ENCODE data around the gene USP6NL.
A peak's percentile ranks its signal among the peaks of the same experiment; 100 is the strongest.

Gene USP6NL

GRCh38 chr10:11548065-11548767 is 63.2 kb downstream of the USP6NL start:
- no peak for DNase-seq

- no peak for DNase-seq
These were observed 64.9 kb downstream of the USP6NL start for GRCh38 chr10:11546581-11546980.

GRCh38 chr10:11541296-11541695 is 70.2 kb downstream of the USP6NL start:
- no peak for DNase-seq

- no peak for DNase-seq
These were observed 72.1 kb downstream of the USP6NL start for GRCh38 chr10:11539191-11539868.

GRCh38 chr10:11538834-11539190 is 72.6 kb downstream of the USP6NL start:
- no peak for DNase-seq

GRCh38 chr10:11536228-11536627 is 75.2 kb downstream of the USP6NL start:
- DNase-seq = no peak

GRCh38 chr10:11535346-11535959 is 76.0 kb downstream of the USP6NL start:
- no peak for DNase-seq

- DNase-seq = no peak
These were observed 78.1 kb downstream of the USP6NL start for GRCh38 chr10:11533328-11533781.

GRCh38 chr10:11532306-11532705 is 79.1 kb downstream of the USP6NL start:
- no peak for DNase-seq

GRCh38 chr10:11530806-11531205 is 80.6 kb downstream of the USP6NL start:
- DNase-seq = no peak

- no peak for DNase-seq
These were observed 82.1 kb downstream of the USP6NL start for GRCh38 chr10:11529276-11529903.

- no peak for DNase-seq
These were observed 83.2 kb downstream of the USP6NL start for GRCh38 chr10:11528286-11528685.

- DNase-seq = no peak
These were observed 83.7 kb downstream of the USP6NL start for GRCh38 chr10:11527691-11528255.

GRCh38 chr10:11527068-11527467 is 84.4 kb downstream of the USP6NL start:
- DNase-seq = no peak

- no peak for DNase-seq
These were observed 85.9 kb downstream of the USP6NL start for GRCh38 chr10:11525503-11525902.

GRCh38 chr10:11522821-11523245 is 88.6 kb downstream of the USP6NL start:
- no peak for DNase-seq

- no peak for DNase-seq
These were observed 89.6 kb downstream of the USP6NL start for GRCh38 chr10:11521860-11522259.

GRCh38 chr10:11520892-11521291 is 90.6 kb downstream of the USP6NL start:
- DNase-seq = no peak

- DNase-seq = no peak
These were observed 94.3 kb downstream of the USP6NL start for GRCh38 chr10:11517150-11517549.

GRCh38 chr10:11516431-11516746 is 95.1 kb downstream of the USP6NL start:
- no peak for DNase-seq

GRCh38 chr10:11515596-11516430 is 95.6 kb downstream of the USP6NL start:
- peak; percentile 6 for DNase-seq

GRCh38 chr10:11513727-11514126 is 97.7 kb downstream of the USP6NL start:
- DNase-seq = no peak

- no peak for DNase-seq
These were observed 98.9 kb downstream of the USP6NL start for GRCh38 chr10:11512596-11512995.
